AG08396 (cell line): ENCODE measurements around the gene SLC2A2.
"Not testable (repeated sequence)": the region's sequence is repeated elsewhere in the genome, so short reads cannot be mapped to it uniquely, and the experiment has no call there.

Experiments used
- DNase-seq: peaks from one replicate; pipeline ENCODE4 v3.0.0; 2012; ENCODE audit warnings: low spot score, mixed read lengths

SLC2A2 gene

GRCh38 chr3:170985304-170985703, 41.2 kb downstream of the SLC2A2 start:
- no peak for DNase-seq

DNA sequence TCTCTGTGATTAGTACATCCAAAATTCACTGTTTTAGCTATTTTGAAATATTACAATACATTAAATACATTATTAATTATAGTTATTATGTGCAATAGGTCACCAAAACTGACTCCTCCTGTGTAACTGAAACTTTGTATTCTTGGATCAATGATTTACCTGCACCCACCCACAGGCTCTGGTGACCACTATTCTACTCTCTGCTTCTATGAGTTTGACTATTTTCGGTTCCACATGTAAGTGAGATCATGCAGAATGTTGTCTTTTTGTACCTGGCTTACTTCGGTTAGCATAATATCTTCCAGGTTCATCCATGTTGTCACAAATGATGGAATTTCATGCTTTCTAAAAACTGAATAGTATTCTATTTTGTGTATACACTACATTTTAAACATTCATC, 43.8 kb downstream of the SLC2A2 start:
- DNase-seq = no peak

DNA sequence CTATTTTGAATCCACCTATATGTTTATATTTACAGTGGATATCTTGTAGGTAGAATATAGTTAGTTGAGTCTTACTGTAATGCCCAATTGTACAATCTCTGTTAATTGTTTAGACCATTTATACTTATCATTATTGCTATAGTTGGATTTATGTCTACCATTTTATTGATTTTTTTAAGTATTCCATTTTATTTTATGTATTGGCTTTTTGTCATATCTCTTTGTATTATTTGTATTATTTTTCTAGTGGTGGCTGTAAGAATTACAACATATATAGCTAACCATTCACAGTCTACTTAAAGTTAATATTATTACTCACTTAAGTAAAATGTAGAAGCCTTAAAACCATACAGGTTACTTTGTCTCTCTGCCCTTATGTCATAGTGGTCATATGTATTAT, 46.1 kb downstream of the SLC2A2 start:
- no peak for DNase-seq

GRCh38 chr3:170977949-170978745, 48.4 kb downstream of the SLC2A2 start:
- no peak for DNase-seq

GRCh38 chr3:170976190-170976519, 50.4 kb downstream of the SLC2A2 start:
- no peak for DNase-seq

DNA sequence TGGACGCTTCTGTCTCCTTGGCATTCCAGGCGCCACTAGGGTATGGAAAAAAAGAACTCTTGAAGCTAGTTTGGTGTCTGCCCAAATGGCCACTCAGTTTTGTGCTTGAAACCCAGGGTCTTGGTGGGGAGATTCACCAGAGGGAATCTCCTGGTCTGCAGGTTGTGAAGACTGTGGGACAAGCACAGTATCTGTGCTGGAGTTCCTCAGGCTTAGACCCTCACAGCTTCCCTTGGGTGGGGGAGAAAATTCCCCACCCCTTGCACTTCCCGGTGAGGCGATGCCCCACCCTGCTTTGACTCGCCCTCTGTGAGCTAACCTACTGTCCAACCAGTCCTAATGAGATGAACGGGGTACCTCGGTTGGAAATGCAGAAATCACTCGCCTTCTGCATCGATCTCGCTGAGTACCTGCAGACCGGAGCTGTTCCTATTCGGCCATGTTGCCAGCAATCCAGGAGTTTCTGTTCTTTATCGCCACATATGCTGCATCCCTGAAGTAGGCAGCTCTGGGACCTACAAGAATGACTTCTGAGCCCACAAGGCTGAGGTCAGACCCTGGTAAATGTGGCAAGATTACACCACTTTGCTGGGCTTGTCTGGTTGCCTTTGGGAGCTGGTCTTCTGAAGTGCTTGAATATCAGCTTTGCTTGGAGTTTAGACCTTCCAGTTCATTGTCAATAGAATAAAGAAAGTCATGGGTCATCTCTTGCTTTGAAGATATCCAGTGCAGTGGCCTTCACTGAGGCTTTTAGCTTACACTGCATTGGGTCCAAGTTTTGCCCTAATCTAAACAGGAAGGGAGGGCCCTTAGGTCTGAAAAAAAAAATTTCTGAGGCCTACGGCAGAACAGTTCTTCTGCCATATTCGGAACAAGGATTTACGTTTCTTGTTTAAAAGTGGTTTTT, 51.0 kb downstream of the SLC2A2 start:
- no peak for DNase-seq

GRCh38 chr3:170974872-170975271, 51.6 kb downstream of the SLC2A2 start:
- no peak for DNase-seq

GRCh38 chr3:170972917-170973316, 53.6 kb downstream of the SLC2A2 start:
- not testable (repeated sequence) for DNase-seq

DNA sequence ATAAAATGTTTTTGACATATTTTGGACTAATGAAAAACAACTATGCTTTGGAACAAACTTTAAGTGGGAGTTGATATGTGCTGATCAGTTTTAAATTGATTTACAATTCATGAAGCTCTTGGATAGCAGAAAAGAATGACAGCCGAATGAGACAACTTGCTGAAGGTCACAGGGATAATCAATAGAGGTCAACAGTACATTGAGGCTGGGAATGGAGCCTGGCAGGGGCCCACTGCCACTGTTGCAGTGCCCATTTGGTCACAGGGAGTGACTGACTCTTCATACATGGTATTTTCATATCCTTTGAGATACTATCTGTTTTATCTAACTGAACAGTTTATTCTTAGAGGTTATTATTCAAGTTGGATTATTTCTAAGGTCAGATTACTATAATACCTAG, 59.4 kb downstream of the SLC2A2 start:
- no peak for DNase-seq

- no peak for DNase-seq
These were observed 60.0 kb downstream of the SLC2A2 start for GRCh38 chr3:170966495-170966894.

- no peak for DNase-seq
These were observed 64.1 kb downstream of the SLC2A2 start for GRCh38 chr3:170962411-170962810.

DNA sequence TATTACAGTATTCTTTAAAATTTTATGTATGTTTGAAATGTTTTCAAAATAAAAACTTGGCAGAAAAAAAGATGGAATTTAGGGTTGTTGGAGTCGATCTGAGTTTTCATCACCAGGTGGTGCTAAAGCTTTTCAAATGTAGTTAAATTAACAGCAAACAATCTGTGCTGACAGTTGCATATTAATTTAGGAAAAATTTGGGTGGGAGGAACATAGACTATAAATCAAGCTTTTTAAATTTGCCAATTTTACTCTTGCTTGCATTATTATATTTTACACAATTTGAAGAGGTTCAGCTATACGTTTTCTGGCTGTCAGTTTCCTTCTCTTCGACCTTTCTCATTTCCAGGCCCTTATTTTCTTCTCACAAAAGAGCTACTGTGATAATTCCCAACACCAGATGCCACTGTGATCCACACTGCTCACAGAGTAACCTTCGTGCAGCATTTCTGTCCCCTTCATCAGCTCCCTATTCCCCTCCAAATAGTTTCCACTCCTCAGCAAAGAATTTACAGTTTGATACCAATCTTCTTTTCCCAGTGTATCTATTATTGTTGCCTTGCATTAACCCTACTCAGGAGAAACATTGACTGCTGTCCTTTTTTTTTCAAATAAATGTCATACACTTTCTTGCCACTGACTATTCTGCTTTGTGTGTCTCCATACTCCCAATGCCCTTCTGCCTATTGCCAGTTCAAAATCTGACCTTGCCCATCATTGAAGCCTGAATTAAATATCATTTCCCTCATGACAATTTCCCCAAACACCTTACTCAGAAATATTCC, 64.7 kb downstream of the SLC2A2 start:
- DNase-seq = peak; percentile 39

GRCh38 chr3:170959457-170959856, 67.1 kb downstream of the SLC2A2 start:
- no peak for DNase-seq

GRCh38 chr3:170956647-170957046, 69.9 kb downstream of the SLC2A2 start:
- DNase-seq = no peak

DNA sequence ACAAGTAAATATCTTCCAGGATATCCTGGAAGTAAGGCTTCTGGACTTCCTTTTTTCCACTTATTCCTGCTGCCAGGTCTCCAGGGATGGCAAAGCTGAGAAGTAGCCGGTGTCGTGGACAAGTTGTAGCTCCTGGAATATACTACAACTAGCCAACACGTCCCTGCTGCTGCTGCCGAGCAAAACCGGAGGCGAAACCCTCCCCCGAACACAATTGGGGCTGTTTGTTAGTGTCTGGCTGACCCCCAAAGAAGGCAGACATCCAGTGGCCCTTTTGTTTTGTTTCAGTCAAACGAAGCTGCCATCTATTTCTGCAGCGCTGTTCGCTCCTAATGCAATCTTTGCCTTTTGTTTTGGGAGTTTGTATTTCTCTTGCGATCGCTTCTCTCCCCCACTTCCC, 72.8 kb downstream of the SLC2A2 start:
- no peak for DNase-seq

DNA sequence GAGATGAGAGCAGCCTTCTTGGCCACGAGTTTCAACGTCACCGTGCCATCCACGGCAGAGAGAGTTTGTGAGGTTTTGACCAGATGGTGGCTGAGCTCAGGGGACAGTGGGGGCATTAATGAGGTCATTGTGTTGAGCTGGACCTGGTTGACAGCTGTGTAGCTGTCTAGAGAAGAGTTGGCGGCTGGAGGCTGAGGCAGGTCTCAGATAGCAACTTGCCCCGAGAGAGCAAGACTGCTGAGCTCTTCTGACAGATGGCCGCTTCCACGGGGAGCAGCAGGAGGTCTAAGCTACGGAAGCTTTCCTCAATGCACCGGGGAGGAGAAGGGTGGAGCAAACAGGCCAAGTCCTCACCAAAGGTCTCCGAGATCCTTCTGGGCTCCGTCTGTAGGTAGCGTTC, 73.3 kb downstream of the SLC2A2 start:
- no peak for DNase-seq

GRCh38 chr3:170949211-170949610, 77.3 kb downstream of the SLC2A2 start:
- DNase-seq = no peak

GRCh38 chr3:170947018-170947769, 79.3 kb downstream of the SLC2A2 start:
- DNase-seq = no peak
